Measurements from ENCODE around the gene CDC20. TPM values are rescaled to one million over a fixed set of nuclear protein-coding genes. Genes with fewer than 3 reads are reported as not detected.

Gene CDC20
- total and polyA plus RNA-seq, 2 of the 8 experiments (the other 6 are each of a cell fraction or from before 2014, with no cell fraction given), result 214 to 221 TPM

DNA sequence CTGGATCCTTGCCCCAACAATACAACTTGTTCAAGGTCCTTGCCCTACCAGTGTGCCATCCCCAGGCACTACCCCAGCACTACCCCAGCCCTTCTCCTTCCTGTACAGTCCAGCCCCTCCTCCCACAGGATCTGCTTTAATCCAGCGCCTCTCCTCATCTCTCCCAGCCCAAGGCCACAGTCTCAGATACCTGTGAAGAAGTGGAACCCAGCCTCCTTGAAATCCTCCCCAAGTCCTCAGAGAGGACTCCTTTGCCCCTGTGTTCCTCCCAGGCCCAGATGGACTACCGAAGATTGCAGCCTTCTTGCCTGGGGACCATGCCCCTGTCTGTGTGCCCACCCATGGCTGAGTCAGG, 6.5 kb upstream of the CDC20 start (continued):
- TF ChIP-seq, protein P1, sequence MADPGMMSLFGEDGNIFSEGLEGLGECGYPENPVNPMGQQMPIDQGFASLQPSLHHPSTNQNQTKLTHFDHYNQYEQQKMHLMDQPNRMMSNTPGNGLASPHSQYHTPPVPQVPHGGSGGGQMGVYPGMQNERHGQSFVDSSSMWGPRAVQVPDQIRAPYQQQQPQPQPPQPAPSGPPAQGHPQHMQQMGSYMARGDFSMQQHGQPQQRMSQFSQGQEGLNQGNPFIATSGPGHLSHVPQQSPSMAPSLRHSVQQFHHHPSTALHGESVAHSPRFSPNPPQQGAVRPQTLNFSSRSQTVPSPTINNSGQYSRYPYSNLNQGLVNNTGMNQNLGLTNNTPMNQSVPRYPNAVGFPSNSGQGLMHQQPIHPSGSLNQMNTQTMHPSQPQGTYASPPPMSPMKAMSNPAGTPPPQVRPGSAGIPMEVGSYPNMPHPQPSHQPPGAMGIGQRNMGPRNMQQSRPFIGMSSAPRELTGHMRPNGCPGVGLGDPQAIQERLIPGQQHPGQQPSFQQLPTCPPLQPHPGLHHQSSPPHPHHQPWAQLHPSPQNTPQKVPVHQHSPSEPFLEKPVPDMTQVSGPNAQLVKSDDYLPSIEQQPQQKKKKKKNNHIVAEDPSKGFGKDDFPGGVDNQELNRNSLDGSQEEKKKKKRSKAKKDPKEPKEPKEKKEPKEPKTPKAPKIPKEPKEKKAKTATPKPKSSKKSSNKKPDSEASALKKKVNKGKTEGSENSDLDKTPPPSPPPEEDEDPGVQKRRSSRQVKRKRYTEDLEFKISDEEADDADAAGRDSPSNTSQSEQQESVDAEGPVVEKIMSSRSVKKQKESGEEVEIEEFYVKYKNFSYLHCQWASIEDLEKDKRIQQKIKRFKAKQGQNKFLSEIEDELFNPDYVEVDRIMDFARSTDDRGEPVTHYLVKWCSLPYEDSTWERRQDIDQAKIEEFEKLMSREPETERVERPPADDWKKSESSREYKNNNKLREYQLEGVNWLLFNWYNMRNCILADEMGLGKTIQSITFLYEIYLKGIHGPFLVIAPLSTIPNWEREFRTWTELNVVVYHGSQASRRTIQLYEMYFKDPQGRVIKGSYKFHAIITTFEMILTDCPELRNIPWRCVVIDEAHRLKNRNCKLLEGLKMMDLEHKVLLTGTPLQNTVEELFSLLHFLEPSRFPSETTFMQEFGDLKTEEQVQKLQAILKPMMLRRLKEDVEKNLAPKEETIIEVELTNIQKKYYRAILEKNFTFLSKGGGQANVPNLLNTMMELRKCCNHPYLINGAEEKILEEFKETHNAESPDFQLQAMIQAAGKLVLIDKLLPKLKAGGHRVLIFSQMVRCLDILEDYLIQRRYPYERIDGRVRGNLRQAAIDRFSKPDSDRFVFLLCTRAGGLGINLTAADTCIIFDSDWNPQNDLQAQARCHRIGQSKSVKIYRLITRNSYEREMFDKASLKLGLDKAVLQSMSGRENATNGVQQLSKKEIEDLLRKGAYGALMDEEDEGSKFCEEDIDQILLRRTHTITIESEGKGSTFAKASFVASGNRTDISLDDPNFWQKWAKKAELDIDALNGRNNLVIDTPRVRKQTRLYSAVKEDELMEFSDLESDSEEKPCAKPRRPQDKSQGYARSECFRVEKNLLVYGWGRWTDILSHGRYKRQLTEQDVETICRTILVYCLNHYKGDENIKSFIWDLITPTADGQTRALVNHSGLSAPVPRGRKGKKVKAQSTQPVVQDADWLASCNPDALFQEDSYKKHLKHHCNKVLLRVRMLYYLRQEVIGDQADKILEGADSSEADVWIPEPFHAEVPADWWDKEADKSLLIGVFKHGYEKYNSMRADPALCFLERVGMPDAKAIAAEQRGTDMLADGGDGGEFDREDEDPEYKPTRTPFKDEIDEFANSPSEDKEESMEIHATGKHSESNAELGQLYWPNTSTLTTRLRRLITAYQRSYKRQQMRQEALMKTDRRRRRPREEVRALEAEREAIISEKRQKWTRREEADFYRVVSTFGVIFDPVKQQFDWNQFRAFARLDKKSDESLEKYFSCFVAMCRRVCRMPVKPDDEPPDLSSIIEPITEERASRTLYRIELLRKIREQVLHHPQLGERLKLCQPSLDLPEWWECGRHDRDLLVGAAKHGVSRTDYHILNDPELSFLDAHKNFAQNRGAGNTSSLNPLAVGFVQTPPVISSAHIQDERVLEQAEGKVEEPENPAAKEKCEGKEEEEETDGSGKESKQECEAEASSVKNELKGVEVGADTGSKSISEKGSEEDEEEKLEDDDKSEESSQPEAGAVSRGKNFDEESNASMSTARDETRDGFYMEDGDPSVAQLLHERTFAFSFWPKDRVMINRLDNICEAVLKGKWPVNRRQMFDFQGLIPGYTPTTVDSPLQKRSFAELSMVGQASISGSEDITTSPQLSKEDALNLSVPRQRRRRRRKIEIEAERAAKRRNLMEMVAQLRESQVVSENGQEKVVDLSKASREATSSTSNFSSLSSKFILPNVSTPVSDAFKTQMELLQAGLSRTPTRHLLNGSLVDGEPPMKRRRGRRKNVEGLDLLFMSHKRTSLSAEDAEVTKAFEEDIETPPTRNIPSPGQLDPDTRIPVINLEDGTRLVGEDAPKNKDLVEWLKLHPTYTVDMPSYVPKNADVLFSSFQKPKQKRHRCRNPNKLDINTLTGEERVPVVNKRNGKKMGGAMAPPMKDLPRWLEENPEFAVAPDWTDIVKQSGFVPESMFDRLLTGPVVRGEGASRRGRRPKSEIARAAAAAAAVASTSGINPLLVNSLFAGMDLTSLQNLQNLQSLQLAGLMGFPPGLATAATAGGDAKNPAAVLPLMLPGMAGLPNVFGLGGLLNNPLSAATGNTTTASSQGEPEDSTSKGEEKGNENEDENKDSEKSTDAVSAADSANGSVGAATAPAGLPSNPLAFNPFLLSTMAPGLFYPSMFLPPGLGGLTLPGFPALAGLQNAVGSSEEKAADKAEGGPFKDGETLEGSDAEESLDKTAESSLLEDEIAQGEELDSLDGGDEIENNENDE (IDR thresholded peaks at IDR 0.05; ENCODE audit: insufficient replicate concordance, low read length), result no peak
- TF ChIP-seq SIN3A (conservative IDR thresholded peaks at IDR 0.05 in 1 of 2, IDR thresholded peaks at IDR 0.05 in 1 of 2; ENCODE audit: low read depth in 1 of 2, low read length in 2 of 2), result no peak
- no peak for TF ChIP-seq KDM4A (IDR thresholded peaks at IDR 0.05; ENCODE audit: low read depth, low read length, severe bottlenecking)
- no peak for TF ChIP-seq JUN (IDR thresholded peaks at IDR 0.05; ENCODE audit: low read depth, low read length)
- no peak for TF ChIP-seq RNF2 (IDR thresholded peaks at IDR 0.05; ENCODE audit: borderline replicate concordance, low read depth, low read length, missing control alignments, poor library complexity, severe bottlenecking)
- no peak for TF ChIP-seq GABPA (IDR thresholded peaks at IDR 0.05; ENCODE audit: borderline replicate concordance, insufficient read depth, low read length)
- TF ChIP-seq CHD1 (IDR thresholded peaks at IDR 0.05; ENCODE audit: low read depth, low read length), result no peak
- no peak for TF ChIP-seq CHD2 (IDR thresholded peaks at IDR 0.05; ENCODE audit: low read length)
- TF ChIP-seq NRF1 (IDR thresholded peaks at IDR 0.05; ENCODE audit: low read depth, low read length), result no peak

All from H1 (cell line).